ENCODE data around the gene OMG.
"Not testable (repeated sequence)": the region's sequence is repeated elsewhere in the genome, so short reads cannot be mapped to it uniquely, and the experiment has no call there.

Gene OMG

DNA sequence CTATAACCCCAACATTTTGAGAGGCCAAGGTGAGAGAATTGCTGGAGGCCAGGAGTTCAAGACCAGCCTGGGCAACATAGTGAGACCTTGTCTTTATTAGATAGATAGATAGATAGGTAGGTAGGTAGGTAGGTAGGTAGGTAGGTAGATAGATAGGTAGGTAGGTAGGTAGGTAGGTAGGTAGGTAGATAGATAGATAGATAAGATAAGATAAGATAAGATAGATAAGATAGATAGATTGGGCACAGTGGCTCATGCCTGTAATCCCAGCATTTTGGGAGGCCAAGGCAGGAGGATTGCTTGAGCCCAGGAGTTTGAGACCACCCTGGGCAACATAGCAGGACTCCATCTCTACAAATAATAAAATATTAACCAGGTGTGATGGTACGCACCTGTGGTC, 34.1 kb downstream of the OMG start:
- not testable (repeated sequence) for DNase-seq (ENCODE audit: low read depth)

DNA sequence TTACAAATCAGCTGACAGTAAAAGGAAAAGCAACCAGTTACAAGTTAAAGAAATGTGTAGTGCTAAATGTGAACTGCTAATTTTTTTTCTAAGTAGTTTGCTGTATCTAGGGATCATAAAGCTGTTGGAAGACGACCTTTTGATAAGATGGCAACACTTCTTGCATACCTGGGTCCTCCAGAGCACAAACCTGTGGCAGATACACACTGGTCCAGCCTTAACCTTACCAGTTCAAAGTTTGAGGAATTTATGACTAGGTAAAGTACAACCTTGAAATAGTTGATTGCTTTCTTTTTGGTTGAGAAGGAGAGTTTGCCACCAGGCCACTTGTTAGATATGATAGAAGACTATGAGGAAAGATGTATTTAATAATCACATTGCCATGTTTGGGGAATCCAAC, 35.4 kb downstream of the OMG start:
- no peak for DNase-seq (ENCODE audit: low read depth)

DNA sequence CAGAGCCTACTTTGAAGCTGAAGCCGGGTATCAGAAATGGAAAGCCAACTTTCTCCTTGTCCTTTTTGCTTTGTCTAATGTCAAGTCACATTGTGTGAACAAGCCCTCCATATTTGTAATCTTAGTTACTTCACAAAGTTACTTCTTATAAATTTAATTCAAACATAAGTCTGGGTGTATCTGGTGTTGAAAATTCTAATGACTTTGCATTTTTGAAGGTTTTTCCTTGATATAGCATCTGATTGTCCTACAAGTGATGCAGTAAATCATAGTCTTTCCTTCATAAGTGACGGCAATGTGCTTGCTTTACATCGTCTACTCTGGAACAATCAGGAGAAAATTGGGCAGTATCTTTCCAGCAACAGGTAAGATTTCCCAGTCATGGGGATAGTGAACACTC, 36.9 kb downstream of the OMG start:
- DNase-seq (ENCODE audit: low read depth), result no peak

DNA sequence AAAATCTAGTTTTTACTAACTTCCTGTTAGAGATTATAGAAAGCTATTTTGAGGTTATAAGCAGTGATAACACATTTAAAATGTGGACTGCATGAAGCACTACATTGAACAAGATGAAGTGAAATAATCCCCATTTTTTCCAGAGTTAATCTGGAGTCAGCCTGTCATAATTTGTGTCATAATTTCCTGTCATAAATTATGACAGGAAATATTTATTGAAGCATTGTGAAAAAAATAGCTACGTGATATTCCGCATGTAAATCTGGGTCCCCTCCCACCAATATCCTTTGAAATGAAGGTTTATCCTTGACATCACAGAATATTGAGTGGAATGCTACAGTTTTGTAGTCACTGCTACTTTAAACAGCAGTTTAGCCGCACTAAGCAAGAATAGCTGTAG, 40.1 kb downstream of the OMG start:
- DNase-seq (ENCODE audit: low read depth), result no peak

GRCh38 chr17:31254654-31255053, 42.4 kb downstream of the OMG start:
- no peak for DNase-seq (ENCODE audit: low read depth)

GRCh38 chr17:31252741-31253140, 44.3 kb downstream of the OMG start:
- DNase-seq (ENCODE audit: low read depth), result no peak

- no peak for DNase-seq (ENCODE audit: low read depth)
Measured at GRCh38 chr17:31251970-31252328, 45.1 kb downstream of the OMG start.

DNA sequence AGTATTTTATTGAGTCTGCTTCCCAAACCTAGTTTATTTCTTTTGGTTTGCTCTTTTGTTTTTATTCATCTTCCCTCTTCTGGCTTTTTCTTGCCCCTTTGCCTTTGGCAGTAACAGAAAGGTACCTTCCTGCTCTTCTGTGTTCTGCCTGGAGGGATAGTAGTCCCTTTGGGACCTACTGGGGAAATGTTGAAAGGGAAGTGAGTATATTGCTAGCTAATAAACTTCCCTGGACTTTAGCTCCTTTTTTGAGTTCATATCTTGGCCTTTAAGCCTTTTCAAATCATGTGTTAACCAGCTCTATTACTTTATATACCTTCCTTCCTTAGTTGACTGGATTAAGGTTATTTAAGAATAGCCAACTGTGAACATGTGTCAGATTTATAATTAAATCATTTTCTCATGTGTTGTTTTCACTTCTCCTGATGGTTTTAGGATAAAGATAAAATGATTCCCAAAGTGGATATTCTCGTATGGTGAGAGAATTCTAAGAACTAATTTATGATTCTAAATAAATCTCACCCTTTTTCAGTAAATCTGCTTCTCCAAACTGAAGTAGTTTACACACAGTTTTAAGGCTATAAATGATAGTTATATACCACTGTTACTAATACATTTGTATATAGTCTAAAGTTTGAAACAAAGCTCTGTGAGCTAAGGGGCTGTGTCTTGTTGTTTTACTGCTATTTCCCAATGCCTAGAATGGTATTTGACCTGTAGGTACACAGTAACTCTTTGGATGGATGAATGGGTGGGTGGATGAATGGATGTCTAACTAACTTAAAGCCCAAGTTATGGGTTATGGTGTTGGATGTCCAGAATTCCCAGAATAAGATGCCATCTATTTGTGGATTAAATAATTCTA, 45.7 kb downstream of the OMG start:
- DNase-seq (ENCODE audit: low read depth), result no peak

DNA sequence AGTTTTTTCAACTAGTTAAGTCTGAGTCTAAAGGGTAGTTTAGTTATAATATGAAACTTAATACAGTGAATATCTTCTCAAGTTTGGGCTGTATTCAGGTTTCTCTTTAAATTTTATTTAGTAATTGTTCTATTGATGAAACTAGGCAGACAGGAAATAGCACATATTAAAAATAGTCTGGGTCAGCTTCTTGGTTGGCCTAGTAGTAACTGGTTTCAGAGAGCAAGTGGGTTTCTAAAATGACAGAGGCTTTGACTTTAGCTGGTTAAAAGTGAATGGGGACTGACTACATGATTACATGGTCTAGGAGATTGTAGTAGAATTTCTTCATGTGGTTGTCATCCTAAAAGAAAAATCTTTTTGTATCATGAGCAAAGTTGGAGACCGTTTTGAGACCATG, 46.8 kb downstream of the OMG start:
- no peak for DNase-seq (ENCODE audit: low read depth)

DNA sequence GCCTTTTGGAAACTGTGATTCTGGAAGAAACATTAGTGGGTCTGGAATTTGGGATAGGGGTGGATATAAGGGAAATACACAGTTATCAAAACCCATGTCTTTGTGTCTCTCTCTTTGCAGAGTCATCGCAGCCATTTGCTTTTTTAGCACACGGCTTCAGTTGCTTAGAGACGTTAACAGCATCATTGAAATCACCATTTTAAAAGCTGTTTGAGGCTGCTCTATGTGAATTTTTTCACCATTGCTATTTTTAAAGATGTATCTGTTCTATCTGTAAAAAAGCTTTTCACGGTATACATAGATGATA, 47.3 kb downstream of the OMG start:
- no peak for DNase-seq (ENCODE audit: low read depth)

DNA sequence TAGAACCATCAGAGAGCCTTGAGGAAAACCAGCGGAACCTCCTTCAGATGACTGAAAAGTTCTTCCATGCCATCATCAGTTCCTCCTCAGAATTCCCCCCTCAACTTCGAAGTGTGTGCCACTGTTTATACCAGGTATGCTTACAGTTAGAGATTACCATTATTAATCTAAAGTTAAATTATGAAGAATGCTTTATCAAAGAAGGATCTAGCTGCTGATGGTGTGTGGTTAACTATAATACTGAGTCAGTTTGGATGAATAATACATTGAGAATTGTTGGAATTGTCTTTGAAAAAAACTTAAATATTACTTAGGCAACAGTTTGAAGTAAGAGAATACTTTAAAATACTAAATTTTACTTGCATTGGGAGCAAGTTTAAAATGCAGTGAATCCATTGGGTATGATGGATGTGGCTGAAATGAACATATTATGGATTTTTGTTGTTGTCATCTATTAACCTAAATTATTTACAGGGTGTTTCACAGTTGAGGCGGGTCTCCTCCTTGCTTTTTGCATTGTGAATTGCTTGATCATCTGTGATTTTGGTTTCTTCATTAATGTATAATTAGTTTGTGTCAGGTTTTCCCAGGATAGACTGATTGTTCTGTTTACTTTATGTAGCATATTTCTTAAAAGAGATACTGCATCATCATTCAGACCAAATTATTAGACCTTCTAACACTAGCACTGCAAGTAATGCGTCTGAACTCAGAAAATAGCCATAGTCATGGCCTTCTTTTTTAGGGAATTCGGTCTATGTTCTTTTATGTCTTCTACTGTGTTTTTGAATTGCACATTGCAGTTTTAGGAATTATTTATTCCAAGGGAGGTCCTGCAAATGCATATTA, 47.8 kb downstream of the OMG start:
- no peak for DNase-seq (ENCODE audit: low read depth)
